ENCODE measurements around the gene MAP3K4. TPM values are rescaled to one million over a fixed set of nuclear protein-coding genes. Genes with fewer than 3 reads are reported as not detected.

The MAP3K4 gene
- total and polyA plus RNA-seq, 7 donors = 4.6 to 79.2 (median 22.7) TPM

DNA sequence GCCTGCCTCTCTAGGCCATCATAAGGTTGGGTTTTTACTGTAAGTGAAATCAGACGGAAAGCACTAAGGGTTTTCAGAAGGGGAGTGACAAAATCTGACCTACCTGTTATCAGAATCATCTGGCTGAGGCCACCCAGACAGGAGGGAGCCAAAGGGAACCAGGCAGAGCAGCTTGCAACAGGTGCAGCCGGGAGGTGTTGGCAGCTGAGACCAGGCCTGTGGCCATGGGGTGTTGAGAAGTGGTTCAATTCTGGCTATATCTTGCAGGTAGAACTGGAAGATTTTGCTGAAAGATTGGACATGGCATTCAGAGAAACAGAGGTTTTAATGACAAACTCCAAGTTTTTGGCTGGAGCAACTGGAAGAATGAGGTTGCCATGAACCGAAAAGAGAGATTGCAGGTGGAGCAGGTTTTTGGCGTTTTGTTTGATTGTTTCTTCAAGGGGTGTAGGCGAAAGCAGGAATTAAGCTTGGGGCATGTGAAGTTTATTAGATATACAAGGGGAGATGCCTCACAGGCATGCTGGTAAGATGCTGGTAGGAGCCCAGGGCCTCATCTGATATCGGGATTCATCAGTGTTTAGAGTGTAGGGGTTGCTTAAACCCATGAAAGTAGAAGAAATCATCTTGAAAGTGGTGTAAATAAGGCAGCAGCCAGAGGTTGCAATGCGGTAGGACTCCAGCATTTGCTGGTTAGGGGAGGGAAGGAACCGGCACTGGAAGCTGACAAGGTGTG, 35.1 kb upstream of the MAP3K4 start:
- no peaks in the 10 kb centered on the region for H3K9me3 ChIP-seq
- no peak for DNase-seq
- no peak for TF ChIP-seq POLR2A (IDR thresholded peaks at IDR 0.05)
- no peak for TF ChIP-seq POLR2AphosphoS5 (IDR thresholded peaks at IDR 0.05)
- TF ChIP-seq, protein P1, sequence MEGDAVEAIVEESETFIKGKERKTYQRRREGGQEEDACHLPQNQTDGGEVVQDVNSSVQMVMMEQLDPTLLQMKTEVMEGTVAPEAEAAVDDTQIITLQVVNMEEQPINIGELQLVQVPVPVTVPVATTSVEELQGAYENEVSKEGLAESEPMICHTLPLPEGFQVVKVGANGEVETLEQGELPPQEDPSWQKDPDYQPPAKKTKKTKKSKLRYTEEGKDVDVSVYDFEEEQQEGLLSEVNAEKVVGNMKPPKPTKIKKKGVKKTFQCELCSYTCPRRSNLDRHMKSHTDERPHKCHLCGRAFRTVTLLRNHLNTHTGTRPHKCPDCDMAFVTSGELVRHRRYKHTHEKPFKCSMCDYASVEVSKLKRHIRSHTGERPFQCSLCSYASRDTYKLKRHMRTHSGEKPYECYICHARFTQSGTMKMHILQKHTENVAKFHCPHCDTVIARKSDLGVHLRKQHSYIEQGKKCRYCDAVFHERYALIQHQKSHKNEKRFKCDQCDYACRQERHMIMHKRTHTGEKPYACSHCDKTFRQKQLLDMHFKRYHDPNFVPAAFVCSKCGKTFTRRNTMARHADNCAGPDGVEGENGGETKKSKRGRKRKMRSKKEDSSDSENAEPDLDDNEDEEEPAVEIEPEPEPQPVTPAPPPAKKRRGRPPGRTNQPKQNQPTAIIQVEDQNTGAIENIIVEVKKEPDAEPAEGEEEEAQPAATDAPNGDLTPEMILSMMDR (IDR thresholded peaks at IDR 0.05) = no peak
- no peak for TF ChIP-seq EP300 (IDR thresholded peaks at IDR 0.05)
- no peak overlapping the region for H3K4me3 ChIP-seq
- H3K27ac ChIP-seq = no peak overlapping the region
- WGBS, 2 donors = 83 to 85% methylated on average over 8 of the region's 8 CpGs
- H3K4me1 ChIP-seq = no peaks in the 10 kb centered on the region
- H3K36me3 ChIP-seq = no peaks in the 10 kb centered on the region
- H3K27me3 ChIP-seq = no peaks in the 10 kb centered on the region
- intact Hi-C loops (cut with DNase I) = no loop called here

DNA sequence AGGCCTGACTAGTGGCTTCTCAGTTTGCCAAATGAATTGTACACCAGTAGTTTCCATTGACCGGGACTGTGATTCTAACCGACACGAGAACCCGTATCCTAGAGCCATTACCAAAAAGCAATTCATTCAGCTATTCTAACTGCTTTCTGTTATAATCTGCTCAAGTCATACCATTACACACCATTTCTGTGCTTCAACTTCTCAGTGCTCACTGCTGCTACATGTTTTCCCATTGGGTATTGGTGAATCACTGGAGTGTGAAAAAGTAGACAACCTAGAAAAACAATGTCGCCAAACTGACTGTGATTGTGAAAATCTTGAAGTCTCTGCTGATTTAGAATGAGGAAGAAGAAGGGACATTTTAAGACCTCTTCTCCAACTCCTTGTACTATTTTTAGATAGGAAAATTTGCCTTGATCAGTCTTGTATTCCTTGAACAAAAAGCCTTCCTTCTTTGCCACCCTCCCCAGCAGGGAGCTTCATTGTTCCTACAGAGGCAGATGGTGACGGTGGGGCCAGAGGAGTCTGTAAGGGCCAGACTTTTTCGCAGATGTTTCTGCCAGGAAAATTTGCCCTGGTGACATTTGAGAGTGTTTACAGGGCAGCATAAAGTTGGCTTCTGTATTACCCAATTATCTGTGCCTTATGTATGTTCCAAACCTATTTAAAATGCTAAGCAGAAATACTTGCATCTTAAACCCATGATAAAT, 31.7 kb upstream of the MAP3K4 start:
- Histone ChIP-seq H3K36me3 (no peaks in the 10 kb centered on the region), H3K27ac (no peak overlapping the region), H3K9me3 (no peaks in the 10 kb centered on the region), H3K27me3 (no peaks in the 10 kb centered on the region), H3K4me1 (no peaks in the 10 kb centered on the region), H3K4me3 (no peak overlapping the region)
- TF ChIP-seq EP300 (IDR thresholded peaks at IDR 0.05) (no peak), POLR2AphosphoS5 (IDR thresholded peaks at IDR 0.05) (no peak), POLR2A (IDR thresholded peaks at IDR 0.05) (no peak)
- TF ChIP-seq, protein P1 (IDR thresholded peaks at IDR 0.05) = no peak
- DNase-seq = no peak
- 85 to 86% methylated on average over 7 of the region's 7 CpGs for WGBS, 2 donors
- intact Hi-C loops (cut with DNase I) = no loop called here

DNA sequence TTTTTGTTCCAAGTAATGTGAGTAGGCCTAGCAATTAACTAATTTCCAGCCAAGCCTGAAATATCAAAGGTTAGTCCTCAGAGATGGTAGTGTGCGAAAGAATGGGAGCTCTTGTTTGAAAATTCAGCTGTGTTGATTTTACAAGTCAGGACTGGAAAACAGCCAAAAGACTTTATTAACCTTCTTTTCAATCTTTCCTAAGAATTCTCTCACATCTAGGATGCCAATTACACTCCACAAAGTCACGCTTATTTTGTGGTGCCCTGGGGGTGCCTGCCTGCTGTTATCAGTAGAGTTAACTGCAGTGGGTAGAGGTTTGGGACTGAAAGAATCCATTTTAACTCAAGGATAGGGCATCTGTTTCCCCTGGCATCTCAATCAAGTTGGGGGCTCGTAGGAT, 30.7 kb upstream of the MAP3K4 start:
- DNase-seq = no peak
- Histone ChIP-seq H3K9me3 (no peaks in the 10 kb centered on the region), H3K4me3 (no peak overlapping the region), H3K36me3 (no peaks in the 10 kb centered on the region), H3K4me1 (no peaks in the 10 kb centered on the region), H3K27me3 (no peaks in the 10 kb centered on the region), H3K27ac (no peak overlapping the region)
- TF ChIP-seq POLR2AphosphoS5 (IDR thresholded peaks at IDR 0.05) (no peak), EP300 (IDR thresholded peaks at IDR 0.05) (no peak), POLR2A (IDR thresholded peaks at IDR 0.05) (no peak)
- TF ChIP-seq, protein P1 (IDR thresholded peaks at IDR 0.05) = no peak
- WGBS, 2 donors = 20 to 71% methylated on average over 3 of the region's 3 CpGs
- intact Hi-C loops (cut with DNase I) = no loop called here

DNA sequence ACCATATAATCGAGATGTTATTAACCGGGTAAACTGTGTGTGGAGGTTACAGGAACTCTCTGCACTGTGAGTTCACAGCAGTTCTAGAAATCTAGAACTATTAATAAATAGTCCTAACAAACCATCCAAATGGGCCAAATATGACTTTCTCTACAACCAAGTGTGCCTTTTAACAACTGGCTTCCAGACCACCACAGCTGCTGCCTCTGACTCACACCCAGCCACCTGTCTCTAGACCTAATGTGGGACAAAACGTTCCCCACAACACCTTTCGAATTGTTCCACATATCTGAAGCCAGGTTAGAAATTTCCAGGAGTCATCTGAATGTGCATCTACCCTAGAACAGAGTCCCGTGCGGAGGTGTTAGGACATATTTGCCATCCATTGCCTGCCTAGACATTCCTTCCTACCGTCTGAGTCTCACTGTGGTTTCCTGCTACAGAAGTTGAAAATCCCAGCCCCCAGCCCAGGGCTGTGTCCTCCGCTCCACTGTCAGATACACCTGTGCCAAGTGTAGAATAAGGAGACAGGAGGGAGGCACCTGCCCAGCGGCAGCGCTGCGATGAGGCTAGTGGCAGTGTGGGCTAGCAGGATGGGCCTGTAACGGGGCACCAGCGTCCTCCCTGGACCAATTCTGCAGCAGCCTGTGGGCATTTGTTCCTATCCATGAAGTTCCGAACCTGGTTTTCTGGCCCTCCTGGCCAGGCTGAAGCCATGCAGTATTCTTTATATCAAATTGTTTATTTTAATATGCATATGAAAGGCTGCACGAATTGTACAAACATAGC, 28.5 kb upstream of the MAP3K4 start:
- Histone ChIP-seq H3K4me1 (no peaks in the 10 kb centered on the region), H3K4me3 (no peak overlapping the region), H3K27ac (no peak overlapping the region), H3K36me3 (no peaks in the 10 kb centered on the region), H3K9me3 (no peaks in the 10 kb centered on the region), H3K27me3 (no peaks in the 10 kb centered on the region)
- WGBS, 2 donors = 88 to 89% methylated on average over 15 of the region's 15 CpGs
- TF ChIP-seq, protein P1 (IDR thresholded peaks at IDR 0.05) = no peak
- TF ChIP-seq POLR2AphosphoS5 (IDR thresholded peaks at IDR 0.05) (no peak), EP300 (IDR thresholded peaks at IDR 0.05) (no peak), POLR2A (IDR thresholded peaks at IDR 0.05) (no peak)
- intact Hi-C loops (cut with DNase I) = no loop called here
- DNase-seq = no peak

All from sigmoid colon (tissue), 7 donors.